ENCODE results near the gene SERF2.

- TF ChIP-seq POLR2A (IDR thresholded peaks at IDR 0.05) (no peak), CTCF (IDR thresholded peaks at IDR 0.05) (no peak)
Observed at GRCh38 chr15:43821505-43821904, 29.4 kb downstream of the SERF2 start.
